GM12801 (cell line): ENCODE results near the gene SLC15A2.

ENCODE experiments used
- CTCF ChIP-seq: IDR thresholded peaks from one replicate; pipeline ENCODE4 v1.5.1; 2011; ENCODE audit warnings: control low read depth; ENCODE audit not compliant: insufficient read length; ENCODE audit errors: extremely low read depth

Gene SLC15A2

GRCh38 chr3:121913305-121913990, 19.2 kb downstream of the SLC15A2 start:
- no peak for TF ChIP-seq CTCF

GRCh38 chr3:121914081-121914998, 20.1 kb downstream of the SLC15A2 start:
- TF ChIP-seq CTCF = no peak

GRCh38 chr3:121916189-121916588, 22.0 kb downstream of the SLC15A2 start:
- TF ChIP-seq CTCF = no peak

- TF ChIP-seq CTCF = no peak
These were observed 24.7 kb downstream of the SLC15A2 start for GRCh38 chr3:121918779-121919483.

- TF ChIP-seq CTCF = no peak
These were observed 30.5 kb downstream of the SLC15A2 start for GRCh38 chr3:121924734-121925133.

- TF ChIP-seq CTCF = no peak
These were observed 32.2 kb downstream of the SLC15A2 start for GRCh38 chr3:121926380-121926779.

- no peak for TF ChIP-seq CTCF
These were observed 47.4 kb downstream of the SLC15A2 start for GRCh38 chr3:121941592-121941991.
